SK-N-SH (cell line): ENCODE data around the gene SLFN11.

Experiments used
- MEF2A ChIP-seq: IDR thresholded peaks from 2 replicates; pipeline ENCODE4 v1.4.0; 2012; ENCODE audit warnings: low read depth, borderline replicate concordance
- TAF1 ChIP-seq: IDR thresholded peaks from 2 replicates; pipeline ENCODE4 v1.6.1; 2012; ENCODE audit warnings: low read depth, mild to moderate bottlenecking, low read length, moderate library complexity, borderline replicate concordance

- no peak for TF ChIP-seq TAF1
- no peak for TF ChIP-seq MEF2A
Measured at GRCh38 chr17:35315971-35316370, 57.5 kb downstream of the SLFN11 start.
